HCT116 (cell line): ENCODE measurements around the gene GPR61. TPM values are rescaled to one million over a fixed set of nuclear protein-coding genes. Genes with fewer than 3 reads are reported as not detected.

Experiments used
- ATAC-seq: fragments of 200-7000 bp; cut with Tn5 transposase; 2 replicates; pipeline ENCODE4 v1.9.1; 2020; ENCODE audit warnings: mild to moderate bottlenecking, moderate library complexity
- BruUV-seq: library from RNA; stranded (reverse); fragments of 400-500 nt; replicated peaks from 2 replicates; lab custom pipeline; 2021; lab: Mats Ljungman, UMichigan
- CTCF ChIA-PET: fragments of 300-600 bp; sonication (Branson Sonifier 250); formaldehyde crosslinking; loops from one replicate; lab custom pipeline; 2021; ENCODE audit warnings: antibody characterized with exemption; lab: Charles Lee
- POLR2A ChIA-PET: fragments of 300-600, 350-600 bp; sonication (Branson Sonifier 250); formaldehyde crosslinking; loops from one replicate; lab custom pipeline; 2021; ENCODE audit warnings: antibody characterized with exemption; lab: Charles Lee
- RAD21 ChIA-PET, 2 experiments: fragments of 300-600 bp; sonication (Branson Sonifier 250); formaldehyde crosslinking; loops; one replicate each; lab custom pipeline; 2023; ENCODE audit warnings: low total read pairs in 2 of 2; ENCODE audit not compliant: uncharacterized antibody in 2 of 2, unreplicated experiment in 2 of 2, low non-redundant PET in 1 of 2; lab: Charles Lee
- DNase-seq: peaks from one replicate; pipeline ENCODE4 v3.0.0-alpha.2; 2010; ENCODE audit warnings: low read depth, low spot score
- H2AFZ ChIP-seq: fragments of 200-600 bp; shearing (Covaris generic), sonication (generic); 2 replicates; pipeline ENCODE4 v1.6.1; 2017; ENCODE audit warnings: low read depth, mixed run types, mixed read lengths, antibody characterized with exemption, low read length; ENCODE audit not compliant: poor library complexity, severe bottlenecking
- H3K27ac ChIP-seq: 2 replicates; pipeline ENCODE4 v1.5.1; 2012; ENCODE audit warnings: low read depth, low read length
- H3K27me3 ChIP-seq: fragments of 200-600 bp; sonication (generic); 2 replicates; pipeline ENCODE4 v1.6.1; 2016; ENCODE audit warnings: mixed run types, low read length, mixed read lengths; ENCODE audit not compliant: insufficient read depth
- H3K36me3 ChIP-seq, 2 experiments: fragments of 200-500 bp in 1 of 2; fragments of 200-600 bp in 1 of 2; sonication (Bioruptor generic) in 1 of 2; sonication (generic) in 1 of 2; 2 replicates each; pipeline versions ENCODE4 v1.5.1 to v1.6.1; 2014 to 2016; ENCODE audit warnings: low read length in 2 of 2, inconsistent platforms in 1 of 2, mixed read lengths in 1 of 2, mixed run types in 1 of 2; ENCODE audit not compliant: insufficient read depth in 2 of 2, control insufficient read depth in 1 of 2
- H3K4me1 ChIP-seq, 2 experiments: fragments of 200-600 bp in 1 of 2; sonication (generic) in 1 of 2; 2 replicates each; pipeline versions ENCODE4 v1.5.1 to v1.6.1; 2012 to 2017; ENCODE audit warnings: low read length in 2 of 2, inconsistent platforms in 1 of 2, mild to moderate bottlenecking in 1 of 2, mixed read lengths in 1 of 2, mixed run types in 1 of 2, moderate library complexity in 1 of 2; ENCODE audit not compliant: insufficient read depth in 2 of 2, control insufficient read depth in 1 of 2
- H3K4me2 ChIP-seq: fragments of 200-600 bp; sonication (generic); 2 replicates; pipeline ENCODE4 v1.6.1; 2017; ENCODE audit warnings: mixed run types, low read length, mixed read lengths
- H3K4me3 ChIP-seq, 2 experiments: fragments of 200-600 bp in 1 of 2; sonication (generic) in 1 of 2; replicated peaks in 1 of 2; 2 replicates each; pipeline ENCODE4 v1.5.1; 2011 to 2016; ENCODE audit warnings: low read length in 2 of 2, control low read depth in 1 of 2, low read depth in 1 of 2, mild to moderate bottlenecking in 1 of 2, mixed read lengths in 1 of 2, mixed run types in 1 of 2
- H3K79me2 ChIP-seq: fragments of 200-600 bp; sonication (generic); 2 replicates; pipeline ENCODE4 v1.6.1; 2017; ENCODE audit warnings: mild to moderate bottlenecking, mixed run types, low read length, moderate library complexity, mixed read lengths; ENCODE audit not compliant: insufficient read depth
- H3K9ac ChIP-seq: fragments of 200-600 bp; sonication (generic); 2 replicates; pipeline ENCODE4 v1.6.1; 2016; ENCODE audit warnings: low read length, mixed read lengths
- H3K9me2 ChIP-seq: fragments of 200-600 bp; sonication (generic), shearing (Covaris generic); 2 replicates; pipeline ENCODE4 v1.6.1; 2017; ENCODE audit warnings: mixed run types, mild to moderate bottlenecking, moderate library complexity; ENCODE audit not compliant: insufficient read depth
- H3K9me3 ChIP-seq, 2 experiments: fragments of 200-500 bp in 1 of 2; fragments of 200-600 bp in 1 of 2; sonication (Bioruptor generic) in 1 of 2; sonication (generic) in 1 of 2; 2 replicates each; pipeline ENCODE4 v1.6.1; 2014 to 2017; ENCODE audit warnings: low read length in 2 of 2, mixed read lengths in 2 of 2, inconsistent platforms in 1 of 2, low read depth in 1 of 2, mild to moderate bottlenecking in 1 of 2, mixed run types in 1 of 2, moderate library complexity in 1 of 2; ENCODE audit not compliant: control insufficient read depth in 1 of 2, insufficient read depth in 1 of 2
- H4K20me1 ChIP-seq: fragments of 200-600 bp; sonication (generic), shearing (Covaris generic); 2 replicates; pipeline ENCODE4 v1.6.1; 2017; ENCODE audit warnings: mixed run types, mild to moderate bottlenecking, moderate library complexity; ENCODE audit not compliant: insufficient read depth
- CEBPB ChIP-seq: IDR thresholded peaks from 2 replicates; pipeline ENCODE4 v1.6.1; 2012; ENCODE audit warnings: low read depth
- EGR1 ChIP-seq: IDR thresholded peaks from 2 replicates; pipeline ENCODE4 v1.6.1; 2012; ENCODE audit warnings: low read depth
- ELF1 ChIP-seq: IDR thresholded peaks from 2 replicates; pipeline ENCODE4 v1.6.1; 2012; ENCODE audit warnings: low read depth, borderline replicate concordance
- EZH2 ChIP-seq: fragments of 200-600 bp; sonication (generic); IDR thresholded peaks from 2 replicates; pipeline ENCODE4 v1.6.1; 2017; ENCODE audit warnings: antibody characterized with exemption, mixed run types
- EZH2phosphoT487 ChIP-seq: fragments of 200-600 bp; IDR thresholded peaks from 2 replicates; pipeline ENCODE4 v1.6.1; 2018; ENCODE audit warnings: antibody characterized with exemption, borderline replicate concordance
- JUND ChIP-seq: IDR thresholded peaks from 2 replicates; pipeline ENCODE4 v1.6.1; 2012
- POLR2A ChIP-seq: IDR thresholded peaks from 2 replicates; pipeline ENCODE4 v1.7.0; 2011; ENCODE audit warnings: borderline replicate concordance; ENCODE audit not compliant: insufficient read depth, insufficient read length; ENCODE audit errors: extremely low read depth
- POLR2AphosphoS5 ChIP-seq: IDR thresholded peaks from 2 replicates; pipeline ENCODE4 v1.6.1; 2011; ENCODE audit warnings: mild to moderate bottlenecking, low read depth, low read length, moderate library complexity
- RAD21 ChIP-seq: IDR thresholded peaks from 2 replicates; pipeline ENCODE4 v1.6.1; 2012; ENCODE audit warnings: low read depth, mild to moderate bottlenecking
- REST ChIP-seq: IDR thresholded peaks from 2 replicates; pipeline ENCODE4 v1.6.1; 2012; ENCODE audit warnings: low read depth
- SIN3A ChIP-seq: IDR thresholded peaks from 2 replicates; pipeline ENCODE4 v1.6.1; 2012; ENCODE audit warnings: low read depth
- SP1 ChIP-seq: IDR thresholded peaks from 2 replicates; pipeline ENCODE4 v1.6.1; 2012; ENCODE audit warnings: low read depth
- SRF ChIP-seq: IDR thresholded peaks from 2 replicates; pipeline ENCODE4 v1.6.1; 2012; ENCODE audit warnings: low read depth
- TCF7L2 ChIP-seq: IDR thresholded peaks from 2 replicates; pipeline ENCODE4 v1.7.0; 2011; ENCODE audit warnings: borderline replicate concordance, inconsistent platforms; ENCODE audit not compliant: insufficient read depth, insufficient read length; ENCODE audit errors: extremely low read depth
- YY1 ChIP-seq: IDR thresholded peaks from 2 replicates; pipeline ENCODE4 v1.6.1; 2011; ENCODE audit warnings: low read length, low read depth, moderate library complexity, mild to moderate bottlenecking; ENCODE audit not compliant: insufficient replicate concordance; ENCODE audit errors: extremely low read depth
- ZBTB33 ChIP-seq: IDR thresholded peaks from 2 replicates; pipeline ENCODE4 v1.6.1; 2011; ENCODE audit warnings: mild to moderate bottlenecking, low read length, moderate library complexity; ENCODE audit not compliant: insufficient replicate concordance; ENCODE audit errors: extremely low read depth
- ZNF274 ChIP-seq: fragments of 200-500 bp; sonication (Bioruptor generic); IDR thresholded peaks from 2 replicates; pipeline ENCODE4 v1.6.1; 2014; ENCODE audit warnings: mild to moderate bottlenecking, low read depth, low read length, inconsistent platforms
- intact Hi-C: fragments of 100-400 bp; cut with micrococcal nuclease; formaldehyde crosslinking; loops from 2 replicates; pipeline ENCODE4 v1.10.0; 2022
- total RNA-seq: library from RNA; stranded (reverse); gene quantifications from one replicate; pipeline ENCODE4 v1.2.1, GENCODE V29; 2021; ENCODE audit not compliant: unreplicated experiment
- TF ChIP-seq, protein P1 (sequence below): IDR thresholded peaks from 2 replicates; pipeline ENCODE4 v1.6.1; 2012

The GPR61 gene
- total RNA-seq, 1 experiment from 2014 or later: not detected

DNA sequence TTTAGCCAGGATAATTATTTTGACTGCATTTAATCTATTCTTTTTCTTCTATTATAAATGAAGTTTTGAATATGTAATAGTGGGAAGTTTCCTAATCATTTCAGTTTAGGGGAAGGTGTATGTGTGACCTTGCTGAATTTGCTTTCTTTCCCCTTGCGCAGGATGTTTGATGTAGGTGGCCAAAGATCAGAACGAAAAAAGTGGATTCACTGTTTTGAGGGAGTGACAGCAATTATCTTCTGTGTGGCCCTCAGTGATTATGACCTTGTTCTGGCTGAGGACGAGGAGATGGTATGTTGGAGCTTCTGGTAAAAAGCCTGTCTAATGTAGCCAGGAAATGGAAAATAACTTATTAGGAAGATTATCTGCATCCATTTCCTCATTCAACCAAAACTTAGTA, 46.4 kb downstream of the GPR61 start:
- H3K9me2 ChIP-seq: no peaks in the 10 kb centered on the region
- RAD21 ChIA-PET: no interaction called here
- no peak overlapping the region for H3K4me2 ChIP-seq
- no peak for ATAC-seq
- intact Hi-C loops: no loop called here
- H3K9me3 ChIP-seq: no peaks in the 10 kb centered on the region
- TF ChIP-seq CEBPB: no peak
- TF ChIP-seq RAD21: no peak
- no peak for TF ChIP-seq ZNF274
- no peak for TF ChIP-seq POLR2A
- TF ChIP-seq, protein P1, sequence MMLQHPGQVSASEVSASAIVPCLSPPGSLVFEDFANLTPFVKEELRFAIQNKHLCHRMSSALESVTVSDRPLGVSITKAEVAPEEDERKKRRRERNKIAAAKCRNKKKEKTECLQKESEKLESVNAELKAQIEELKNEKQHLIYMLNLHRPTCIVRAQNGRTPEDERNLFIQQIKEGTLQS: no peak
- TF ChIP-seq EZH2phosphoT487: no peak
- no peak for TF ChIP-seq SIN3A
- TF ChIP-seq SP1: no peak
- TF ChIP-seq ZBTB33: no peak
- TF ChIP-seq EGR1: no peak
- TF ChIP-seq JUND: no peak
- TF ChIP-seq EZH2: no peak
- TF ChIP-seq YY1: no peak
- no peak for TF ChIP-seq ELF1
- no peak for TF ChIP-seq SRF
- no peak for TF ChIP-seq TCF7L2
- no peak for TF ChIP-seq REST
- no peak for TF ChIP-seq POLR2AphosphoS5
- TF ChIP-seq, all 23 proteins: peak for 0
- ChIA-PET POLR2A (no interaction called here), CTCF (no interaction called here)
- peaks cover 24 to 34% of the 10 kb centered on the region in 2 experiments for H3K36me3 ChIP-seq
- H3K4me1 ChIP-seq: no peaks in the 10 kb centered on the region
- no TSS peak for BruUV-seq
- DNase-seq: no peak
- H3K4me3 ChIP-seq: no peak overlapping the region
- H4K20me1 ChIP-seq: no peaks in the 10 kb centered on the region
- H2AFZ ChIP-seq: no peak overlapping the region
- no peaks in the 10 kb centered on the region for H3K27me3 ChIP-seq
- no peak overlapping the region for H3K27ac ChIP-seq
- peaks cover 4% of the 10 kb centered on the region; the same call in 1 of the 2 replicates for H3K79me2 ChIP-seq
- no peak overlapping the region for H3K9ac ChIP-seq
